Gastroesophageal sphincter (tissue), 3 donors: ENCODE measurements around the gene BTRC.
"Not testable (repeated sequence)": the region's sequence is repeated elsewhere in the genome, so short reads cannot be mapped to it uniquely, and the experiment has no call there.

Experiments
- POLR2A ChIP-seq, 2 donors: fragments of 450-650 bp; IDR thresholded peaks; one replicate each; pipeline ENCODE4 v1.6.1; 2017; ENCODE audit warnings: antibody characterized with exemption in 2 of 2, mild to moderate bottlenecking in 2 of 2, moderate library complexity in 1 of 2
- TF ChIP-seq, protein P1 (sequence below), 4 experiments: fragments of 200-600 bp in 2 of 4; fragments of 450-650 bp in 2 of 4; sonication (generic) in 1 of 4; IDR thresholded peaks; one replicate each; pipeline ENCODE4 v1.5.1; 2017 to 2019; ENCODE audit warnings: antibody characterized with exemption in 4 of 4, mild to moderate bottlenecking in 2 of 4, moderate library complexity in 2 of 4

DNA sequence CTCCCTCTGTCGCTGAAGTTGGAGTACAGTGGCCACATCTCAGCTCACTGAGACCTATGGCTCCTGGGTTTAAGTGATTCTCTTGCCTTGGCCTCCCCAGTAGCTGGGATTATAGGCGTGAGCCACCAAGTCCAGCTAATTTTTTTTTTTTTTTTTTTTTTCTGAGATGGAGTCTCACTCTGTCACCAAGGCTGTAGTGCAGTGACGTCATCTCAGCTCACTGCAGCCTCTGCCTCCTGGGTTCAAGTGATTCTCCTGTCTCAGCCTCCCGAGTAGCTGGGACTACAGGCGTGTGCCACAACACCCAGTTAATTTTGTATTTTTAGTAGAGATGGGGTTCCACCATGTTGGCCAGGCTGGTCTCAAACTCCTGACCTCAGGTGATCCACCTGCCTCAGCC lies 19.7 kb upstream of the BTRC start:
- TF ChIP-seq, protein P1, sequence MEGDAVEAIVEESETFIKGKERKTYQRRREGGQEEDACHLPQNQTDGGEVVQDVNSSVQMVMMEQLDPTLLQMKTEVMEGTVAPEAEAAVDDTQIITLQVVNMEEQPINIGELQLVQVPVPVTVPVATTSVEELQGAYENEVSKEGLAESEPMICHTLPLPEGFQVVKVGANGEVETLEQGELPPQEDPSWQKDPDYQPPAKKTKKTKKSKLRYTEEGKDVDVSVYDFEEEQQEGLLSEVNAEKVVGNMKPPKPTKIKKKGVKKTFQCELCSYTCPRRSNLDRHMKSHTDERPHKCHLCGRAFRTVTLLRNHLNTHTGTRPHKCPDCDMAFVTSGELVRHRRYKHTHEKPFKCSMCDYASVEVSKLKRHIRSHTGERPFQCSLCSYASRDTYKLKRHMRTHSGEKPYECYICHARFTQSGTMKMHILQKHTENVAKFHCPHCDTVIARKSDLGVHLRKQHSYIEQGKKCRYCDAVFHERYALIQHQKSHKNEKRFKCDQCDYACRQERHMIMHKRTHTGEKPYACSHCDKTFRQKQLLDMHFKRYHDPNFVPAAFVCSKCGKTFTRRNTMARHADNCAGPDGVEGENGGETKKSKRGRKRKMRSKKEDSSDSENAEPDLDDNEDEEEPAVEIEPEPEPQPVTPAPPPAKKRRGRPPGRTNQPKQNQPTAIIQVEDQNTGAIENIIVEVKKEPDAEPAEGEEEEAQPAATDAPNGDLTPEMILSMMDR (IDR thresholded peaks at IDR 0.05), result not testable (repeated sequence)
- TF ChIP-seq POLR2A (IDR thresholded peaks at IDR 0.05), result not testable (repeated sequence)
